Keratinocyte (primary cell): Measurements from ENCODE around the gene TBC1D14. TPM values are rescaled to one million over a fixed set of nuclear protein-coding genes. Genes with fewer than 3 reads are reported as not detected.

ENCODE experiments used
- DNase-seq: peaks from one replicate; pipeline ENCODE4 v3.0.0-alpha.2; 2011; ENCODE audit warnings: low read depth, missing footprints, low spot score
- FAIRE-seq: peaks from 2 replicates; lab custom pipeline; 2011; peaks lifted over from hg19 to GRCh38; lab: Jason Lieb, UNC
- H2AFZ ChIP-seq: 2 replicates; pipeline ENCODE4 v1.6.0; 2012; ENCODE audit warnings: low read length, control low read depth, inconsistent platforms; ENCODE audit not compliant: control insufficient read depth
- H3K27ac ChIP-seq: 2 replicates; pipeline ENCODE4 v1.5.1; 2011; ENCODE audit warnings: low read length; ENCODE audit not compliant: control insufficient read depth, insufficient read depth
- H3K27me3 ChIP-seq: 3 replicates; pipeline ENCODE4 v1.6.0; 2011; ENCODE audit warnings: low read length; ENCODE audit not compliant: control insufficient read depth, insufficient read depth; ENCODE audit errors: extremely low read depth
- H3K36me3 ChIP-seq, 2 experiments: 2 replicates in 1 of 2; 3 replicates in 1 of 2; pipeline ENCODE4 v1.5.1; 2011; ENCODE audit warnings: low read length in 2 of 2, mild to moderate bottlenecking in 1 of 2; ENCODE audit not compliant: control insufficient read depth in 2 of 2, insufficient read depth in 2 of 2; ENCODE audit errors: extremely low read depth in 1 of 2
- H3K4me1 ChIP-seq: 3 replicates; pipeline ENCODE4 v1.5.1; 2011; ENCODE audit warnings: low read length; ENCODE audit not compliant: control insufficient read depth, insufficient read depth; ENCODE audit errors: extremely low read depth
- H3K4me2 ChIP-seq: 3 replicates; pipeline ENCODE4 v1.6.0; 2011; ENCODE audit warnings: low read depth, low read length; ENCODE audit not compliant: control insufficient read depth, insufficient read depth; ENCODE audit errors: extremely low read depth
- H3K4me3 ChIP-seq, 3 experiments: fragments of 200-600 bp in 1 of 3; sonication (generic) in 1 of 3; 2 replicates in 2 of 3; 3 replicates in 1 of 3; pipeline ENCODE4 v1.5.1; 2011 to 2016; ENCODE audit warnings: low read length in 3 of 3, mild to moderate bottlenecking in 3 of 3, control low read depth in 2 of 3, inconsistent platforms in 1 of 3, low read depth in 1 of 3, mixed read lengths in 1 of 3, mixed run types in 1 of 3, moderate library complexity in 1 of 3; ENCODE audit not compliant: control insufficient read depth in 2 of 3, insufficient read depth in 2 of 3; ENCODE audit errors: extremely low read depth in 1 of 3
- H3K79me2 ChIP-seq: 2 replicates; pipeline ENCODE4 v1.6.0; 2012; ENCODE audit warnings: low read length; ENCODE audit not compliant: control insufficient read depth, insufficient read depth
- H3K9ac ChIP-seq: 3 replicates; pipeline ENCODE4 v1.6.0; 2011; ENCODE audit warnings: low read length; ENCODE audit not compliant: control insufficient read depth, insufficient read depth; ENCODE audit errors: extremely low read depth
- H3K9me1 ChIP-seq: 3 replicates; pipeline ENCODE4 v1.6.0; 2011; ENCODE audit warnings: low read length; ENCODE audit not compliant: control insufficient read depth, insufficient read depth; ENCODE audit errors: extremely low read depth
- H3K9me3 ChIP-seq: 2 replicates; pipeline ENCODE4 v1.5.1; 2012; ENCODE audit warnings: low read depth, low read length; ENCODE audit not compliant: control insufficient read depth
- H4K20me1 ChIP-seq: 3 replicates; pipeline ENCODE4 v1.6.0; 2011; ENCODE audit warnings: low read length; ENCODE audit not compliant: control insufficient read depth, insufficient read depth; ENCODE audit errors: extremely low read depth
- EZH2 ChIP-seq: IDR thresholded peaks from one replicate; pipeline ENCODE4 v1.6.1; 2012; ENCODE audit warnings: inconsistent platforms, mild to moderate bottlenecking, low read length, moderate library complexity
- dilution Hi-C: fragments of 300-500 bp; cut with MboI; formaldehyde crosslinking; loops from one replicate; pipeline ENCODE4 v1.7.0; 2020; ENCODE audit warnings: low sequenced_read_pairs; ENCODE audit not compliant: extremely low pct_ligation_motif_present
- polyA plus RNA-seq, 5 experiments: library from polyadenylated mRNA; depleted of rRNA in 3 of 5; stranded (reverse) in 3 of 5; stranded (forward) in 1 of 5; unstranded in 1 of 5; fragments of >200 nt; gene quantifications; 1 replicate in 1 of 5; 2 replicates in 3 of 5; 3 replicates in 1 of 5; pipeline versions ENCODE4 v1.2.1 to v1.2.3, GENCODE V29; 2011 to 2012; ENCODE audit warnings: missing spikeins in 2 of 5, low read depth in 1 of 5, low replicate concordance in 1 of 5
- TF ChIP-seq, protein P1 (sequence below), 3 experiments: IDR thresholded peaks in 1 of 3; conservative IDR thresholded peaks in 1 of 3; optimal IDR thresholded peaks in 1 of 3; 2 replicates in 2 of 3; 3 replicates in 1 of 3; pipeline versions ENCODE3 to v1.5.1; 2011; ENCODE audit warnings: low read length in 3 of 3, mild to moderate bottlenecking in 3 of 3, moderate library complexity in 2 of 3, control low read depth in 1 of 3, inconsistent platforms in 1 of 3; ENCODE audit not compliant: insufficient read depth in 2 of 3; ENCODE audit errors: extremely low read depth in 1 of 3

The TBC1D14 gene
- polyA plus RNA-seq, 1 donor (not counting 4 experiments of a cell fraction or from before 2014, with no cell fraction given): 55.1 TPM

DNA sequence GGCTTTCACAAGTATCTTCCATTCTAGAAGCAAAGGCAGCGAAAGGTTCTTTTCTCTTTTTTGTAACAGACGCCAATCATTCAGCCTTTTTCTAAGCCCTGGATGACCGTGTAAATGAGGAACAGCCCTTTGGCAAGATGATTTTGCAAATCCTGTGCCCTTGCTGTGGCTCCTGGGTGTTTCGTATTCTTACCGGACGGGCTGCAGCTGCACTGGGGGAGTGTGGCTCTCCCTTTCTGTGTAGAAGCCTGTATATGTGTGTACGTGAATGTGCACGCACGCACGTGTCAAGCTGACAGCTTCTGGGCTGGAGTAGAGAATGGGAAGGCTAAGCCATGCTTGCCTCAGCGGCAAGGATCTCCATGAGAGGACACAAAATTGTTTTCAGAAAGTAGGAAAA, 150.0 kb downstream of the TBC1D14 start:
- Histone ChIP-seq H3K4me2 (no peak overlapping the region), H4K20me1 (peaks cover 9% of the 10 kb centered on the region), H3K9ac (no peak overlapping the region), H2AFZ (no peak overlapping the region), H3K27me3 (no peaks in the 10 kb centered on the region), H3K9me1 (no peaks in the 10 kb centered on the region), H3K4me3 (no peak overlapping the region), H3K79me2 (peaks cover 17% of the 10 kb centered on the region), H3K9me3 (no peaks in the 10 kb centered on the region), H3K4me1 (no peaks in the 10 kb centered on the region), H3K27ac (no peak overlapping the region), H3K36me3 (peaks cover 34 to 52% of the 10 kb centered on the region in 2 experiments)
- TF ChIP-seq EZH2: no peak
- TF ChIP-seq, protein P1, sequence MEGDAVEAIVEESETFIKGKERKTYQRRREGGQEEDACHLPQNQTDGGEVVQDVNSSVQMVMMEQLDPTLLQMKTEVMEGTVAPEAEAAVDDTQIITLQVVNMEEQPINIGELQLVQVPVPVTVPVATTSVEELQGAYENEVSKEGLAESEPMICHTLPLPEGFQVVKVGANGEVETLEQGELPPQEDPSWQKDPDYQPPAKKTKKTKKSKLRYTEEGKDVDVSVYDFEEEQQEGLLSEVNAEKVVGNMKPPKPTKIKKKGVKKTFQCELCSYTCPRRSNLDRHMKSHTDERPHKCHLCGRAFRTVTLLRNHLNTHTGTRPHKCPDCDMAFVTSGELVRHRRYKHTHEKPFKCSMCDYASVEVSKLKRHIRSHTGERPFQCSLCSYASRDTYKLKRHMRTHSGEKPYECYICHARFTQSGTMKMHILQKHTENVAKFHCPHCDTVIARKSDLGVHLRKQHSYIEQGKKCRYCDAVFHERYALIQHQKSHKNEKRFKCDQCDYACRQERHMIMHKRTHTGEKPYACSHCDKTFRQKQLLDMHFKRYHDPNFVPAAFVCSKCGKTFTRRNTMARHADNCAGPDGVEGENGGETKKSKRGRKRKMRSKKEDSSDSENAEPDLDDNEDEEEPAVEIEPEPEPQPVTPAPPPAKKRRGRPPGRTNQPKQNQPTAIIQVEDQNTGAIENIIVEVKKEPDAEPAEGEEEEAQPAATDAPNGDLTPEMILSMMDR (optimal IDR thresholded peaks at IDR 0.05 in 1 of 3, IDR thresholded peaks at IDR 0.05 in 1 of 3, conservative IDR thresholded peaks at IDR 0.05 in 1 of 3; ENCODE audit: extremely low read depth in 1 of 3, insufficient read depth in 2 of 3, low read length in 3 of 3): no peak
- DNase-seq (no peak), FAIRE-seq (no peak)
- dilution Hi-C loops: no loop called here

DNA sequence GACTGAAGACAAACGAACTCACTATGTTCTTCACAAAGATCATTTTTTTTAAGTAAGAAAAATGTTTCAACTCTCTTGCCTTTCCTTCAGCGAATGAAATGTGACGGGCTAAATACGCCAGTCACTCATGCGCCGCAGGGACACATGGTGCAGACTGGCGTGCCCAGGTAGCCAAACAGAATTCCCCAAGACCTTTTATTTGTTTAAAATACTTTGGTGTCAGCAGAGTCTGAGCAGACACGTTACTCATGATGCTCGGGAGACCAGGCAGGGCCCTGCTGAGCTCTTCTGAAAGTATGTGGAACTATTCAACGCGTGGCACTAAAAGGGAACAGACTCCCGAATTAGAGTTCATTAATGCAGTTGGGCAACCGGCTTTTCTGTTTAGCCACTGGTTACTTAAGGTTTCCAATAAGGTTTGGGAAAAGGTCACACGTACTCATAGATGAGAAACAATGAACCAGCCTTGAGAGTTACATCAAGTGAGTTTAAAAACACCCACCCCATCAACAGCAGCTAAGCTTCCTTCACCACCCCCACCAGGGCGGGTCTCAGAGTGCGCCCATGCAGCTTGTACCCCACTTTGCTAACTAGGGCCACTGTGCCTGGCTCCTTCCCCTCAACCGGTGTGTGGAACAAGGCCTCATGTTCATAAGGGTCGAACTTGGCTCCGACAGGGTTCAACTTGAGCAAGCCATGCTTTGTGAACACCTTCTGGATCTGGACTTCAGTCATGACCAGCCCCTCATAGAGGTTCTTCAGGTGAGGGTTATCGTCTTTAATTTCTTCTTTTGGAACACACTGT, 150.9 kb downstream of the TBC1D14 start:
- Histone ChIP-seq H3K27me3 (no peaks in the 10 kb centered on the region), H3K27ac (no peak overlapping the region), H3K4me2 (no peak overlapping the region), H3K9me3 (no peaks in the 10 kb centered on the region), H3K36me3 (peaks cover 34 to 49% of the 10 kb centered on the region in 2 experiments), H3K4me3 (no peak overlapping the region), H3K79me2 (peaks cover 26% of the 10 kb centered on the region), H3K9me1 (no peaks in the 10 kb centered on the region), H4K20me1 (peaks cover 12% of the 10 kb centered on the region), H3K4me1 (no peaks in the 10 kb centered on the region), H3K9ac (no peak overlapping the region), H2AFZ (no peak overlapping the region)
- dilution Hi-C loops: no loop called here
- no peak for FAIRE-seq
- TF ChIP-seq EZH2: no peak
- TF ChIP-seq, protein P1 (optimal IDR thresholded peaks at IDR 0.05 in 1 of 3, IDR thresholded peaks at IDR 0.05 in 1 of 3, conservative IDR thresholded peaks at IDR 0.05 in 1 of 3; ENCODE audit: extremely low read depth in 1 of 3, insufficient read depth in 2 of 3, low read length in 3 of 3): no peak
- DNase-seq: no peak
